ENCODE data around the gene CCNJL. TPM values are rescaled to one million over a fixed set of nuclear protein-coding genes. Genes with fewer than 3 reads are reported as not detected.
"Not testable (repeated sequence)": the region's sequence is repeated elsewhere in the genome, so short reads cannot be mapped to it uniquely, and the experiment has no call there.

The CCNJL gene
- polyA plus RNA-seq (2014; cell fraction: cytosol; rRNA removed): 3.8 and 3.9 TPM in 2 replicates
- polyA plus RNA-seq (2014; cell fraction: nucleus; rRNA removed): 1.5 and 3.0 TPM in 2 replicates

DNA sequence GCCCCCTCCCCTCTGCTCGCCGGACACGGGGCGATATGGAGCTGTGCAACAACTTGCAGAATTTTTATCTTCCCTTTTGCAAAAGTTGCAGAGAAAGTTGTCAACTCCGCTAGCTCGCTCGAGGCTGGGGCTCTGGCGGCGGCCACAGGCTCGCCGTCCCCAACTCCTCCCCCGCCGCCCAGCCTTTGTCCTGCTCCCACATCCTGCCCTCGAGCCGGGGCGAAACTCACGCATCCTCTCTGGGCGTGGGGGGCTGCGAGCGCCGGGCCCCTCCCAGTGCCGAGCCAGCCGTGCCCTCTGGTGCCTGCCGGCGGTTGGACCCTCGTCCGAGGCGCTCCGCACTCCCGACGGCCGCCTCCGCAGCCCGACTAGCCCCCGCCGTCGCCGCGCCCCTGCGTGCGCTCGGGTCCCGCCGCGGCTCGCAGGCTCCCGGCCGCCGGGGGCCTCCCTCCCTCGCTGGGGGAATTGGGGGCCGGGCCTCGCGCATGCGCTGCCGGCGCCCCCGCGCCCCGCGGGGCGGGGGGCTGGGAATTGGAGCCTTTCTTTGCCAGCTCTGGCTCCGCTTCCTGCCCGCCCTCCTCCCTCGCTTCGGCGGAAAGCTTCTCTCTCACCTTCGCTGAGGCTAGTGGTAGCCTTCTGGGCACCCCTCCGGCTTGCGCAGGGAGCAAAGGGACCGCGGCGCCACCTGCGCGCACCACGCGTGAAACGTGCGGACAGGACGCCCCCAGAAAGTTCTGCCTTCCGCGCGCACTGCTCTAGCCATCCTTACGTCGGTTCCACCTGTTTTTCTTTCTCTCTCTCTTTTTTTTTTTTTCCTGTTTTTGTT, at the start of gene CCNJL:
Gene CCNJL (minus strand): TSS at position 431 of the 826 bp plus-strand sequence. CDS start 641 bp downstream, outside the sequence.
- DNase-seq (ENCODE audit: low spot score): peak; percentile 64

DNA sequence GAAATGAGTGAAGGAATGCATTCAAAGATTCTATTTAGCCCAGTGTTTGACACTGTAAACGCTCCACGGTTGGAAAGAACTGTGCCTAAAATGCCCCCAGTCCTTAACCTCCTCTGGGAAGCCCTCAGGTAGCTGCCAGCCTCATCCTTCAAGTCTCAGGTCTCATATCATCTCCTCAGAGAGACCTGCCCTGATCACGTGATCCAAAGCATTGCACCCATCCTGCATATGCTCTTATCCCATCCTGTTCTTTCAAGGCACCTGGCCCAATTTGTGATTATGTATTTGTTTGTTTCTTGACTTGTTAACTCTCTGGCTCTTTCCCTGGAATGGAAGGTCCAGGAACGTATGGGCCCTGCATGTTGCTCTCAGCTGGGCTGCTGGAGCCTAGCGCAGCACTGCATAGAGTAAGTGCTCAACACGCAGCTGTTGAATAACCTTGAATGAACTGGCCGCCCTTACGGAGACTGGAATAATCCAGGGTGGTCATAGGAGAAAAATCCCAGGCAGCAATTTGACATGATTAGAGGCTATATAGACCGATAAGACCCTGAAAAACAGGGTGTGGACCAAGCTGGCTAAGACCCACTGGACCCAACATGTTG, 49.4 kb upstream of the CCNJL start:
- no peak for DNase-seq (ENCODE audit: low spot score)

DNA sequence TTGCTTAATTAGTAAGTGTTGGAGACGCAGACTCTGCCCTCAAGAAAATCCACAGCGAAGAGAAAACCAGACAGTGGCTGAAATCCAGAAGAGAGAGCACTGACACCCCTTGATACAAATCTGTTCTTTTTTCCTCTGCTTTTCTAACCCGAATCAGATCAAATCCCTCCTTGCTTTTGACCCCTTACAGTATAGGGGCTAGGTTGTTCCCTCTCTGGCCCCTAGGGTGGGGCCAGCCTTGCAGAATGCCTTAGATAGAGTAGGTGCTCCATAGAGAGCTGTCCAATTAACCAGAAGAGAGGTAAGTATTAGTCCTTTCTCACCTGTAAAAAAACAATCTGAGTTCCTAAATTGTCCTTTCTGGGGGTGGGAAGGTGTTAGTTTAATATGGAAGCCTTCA, 47.9 kb upstream of the CCNJL start:
- no peak for DNase-seq (ENCODE audit: low spot score)

DNA sequence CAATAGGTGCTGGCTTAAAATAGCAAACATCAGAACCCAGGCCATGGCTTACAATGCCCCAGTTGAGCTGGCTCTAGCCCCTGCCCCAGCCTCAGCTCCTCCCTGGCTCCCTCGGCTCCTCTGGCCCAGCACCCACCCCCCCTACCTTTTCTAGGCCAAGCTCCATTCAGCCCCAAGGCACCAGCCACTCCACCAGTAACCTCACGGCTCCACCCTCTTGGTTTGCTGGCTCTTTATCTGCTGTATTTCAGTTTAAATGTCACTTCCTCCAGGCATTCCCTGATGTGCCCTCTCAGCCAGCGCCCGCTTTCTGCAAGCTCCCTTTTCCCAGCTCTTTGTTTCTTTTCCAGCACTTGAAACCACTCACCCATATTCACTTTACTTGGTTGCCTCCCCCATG, 47.5 kb upstream of the CCNJL start:
- DNase-seq (ENCODE audit: low spot score): no peak

DNA sequence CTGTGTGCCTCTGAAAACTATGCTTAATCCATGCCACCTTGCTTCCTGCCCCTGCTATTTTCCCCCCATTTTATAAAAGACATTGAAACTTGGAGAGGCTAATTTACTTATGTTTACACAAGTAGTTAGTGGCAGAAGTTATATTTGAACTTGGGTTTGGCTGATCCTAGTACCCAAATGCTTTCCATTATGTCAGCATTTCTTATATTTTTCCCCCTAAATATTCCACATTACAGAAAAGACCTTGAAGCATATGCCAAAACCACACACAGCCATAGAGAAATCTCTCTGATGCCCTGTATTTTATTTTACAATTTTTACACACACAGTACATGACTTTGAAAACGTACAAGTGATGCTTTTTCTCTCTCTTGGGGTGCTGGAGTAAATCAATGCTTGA, 46.9 kb upstream of the CCNJL start:
- no peak for DNase-seq (ENCODE audit: low spot score)

DNA sequence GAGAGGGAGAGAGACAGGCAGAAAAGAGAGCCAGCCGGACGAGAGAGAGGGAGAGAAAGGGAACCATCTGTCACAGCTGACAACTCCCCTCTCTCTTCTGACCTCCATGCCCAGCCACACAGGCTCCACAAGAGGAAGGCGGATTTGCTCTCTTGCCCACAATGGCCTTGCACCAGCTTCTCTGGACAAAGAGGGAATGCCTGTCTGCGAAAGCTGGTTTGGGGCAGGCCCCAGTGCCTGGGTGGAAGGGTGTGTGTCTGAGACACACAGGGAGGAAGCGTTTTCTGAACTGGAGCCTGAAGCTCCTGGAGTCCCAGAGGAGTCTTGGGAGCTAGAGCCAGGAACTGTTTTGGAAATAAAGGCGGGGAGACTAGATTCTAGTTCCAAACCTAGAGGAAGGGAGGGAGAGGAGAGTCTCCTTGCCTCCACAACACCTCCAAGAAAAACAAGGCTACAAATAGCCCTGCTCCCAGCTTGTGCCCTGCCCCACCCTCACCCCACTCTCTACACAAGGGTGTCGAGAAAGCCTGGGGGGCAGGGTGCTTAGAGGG, 45.6 kb upstream of the CCNJL start:
- DNase-seq (ENCODE audit: low spot score): no peak

DNA sequence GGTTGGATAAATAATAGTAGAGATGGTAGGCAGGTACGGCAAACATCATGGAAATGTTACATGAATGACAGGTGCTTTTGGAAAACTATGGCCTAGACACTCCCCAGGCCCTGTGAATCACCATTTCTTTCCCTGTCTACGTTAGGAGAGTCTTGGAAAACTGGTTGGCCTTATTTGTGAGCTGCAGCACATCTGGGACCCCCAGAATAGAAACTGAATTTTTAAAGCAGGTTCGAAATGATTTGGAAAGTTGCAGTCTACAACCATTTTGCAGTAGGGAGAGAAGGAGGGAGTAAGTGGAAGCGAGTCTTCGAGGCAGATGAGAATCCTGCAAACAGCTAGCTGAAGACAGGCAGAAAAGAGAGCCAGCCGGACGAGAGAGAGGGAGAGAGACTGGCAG, 45.0 kb upstream of the CCNJL start:
- DNase-seq (ENCODE audit: low spot score): no peak

DNA sequence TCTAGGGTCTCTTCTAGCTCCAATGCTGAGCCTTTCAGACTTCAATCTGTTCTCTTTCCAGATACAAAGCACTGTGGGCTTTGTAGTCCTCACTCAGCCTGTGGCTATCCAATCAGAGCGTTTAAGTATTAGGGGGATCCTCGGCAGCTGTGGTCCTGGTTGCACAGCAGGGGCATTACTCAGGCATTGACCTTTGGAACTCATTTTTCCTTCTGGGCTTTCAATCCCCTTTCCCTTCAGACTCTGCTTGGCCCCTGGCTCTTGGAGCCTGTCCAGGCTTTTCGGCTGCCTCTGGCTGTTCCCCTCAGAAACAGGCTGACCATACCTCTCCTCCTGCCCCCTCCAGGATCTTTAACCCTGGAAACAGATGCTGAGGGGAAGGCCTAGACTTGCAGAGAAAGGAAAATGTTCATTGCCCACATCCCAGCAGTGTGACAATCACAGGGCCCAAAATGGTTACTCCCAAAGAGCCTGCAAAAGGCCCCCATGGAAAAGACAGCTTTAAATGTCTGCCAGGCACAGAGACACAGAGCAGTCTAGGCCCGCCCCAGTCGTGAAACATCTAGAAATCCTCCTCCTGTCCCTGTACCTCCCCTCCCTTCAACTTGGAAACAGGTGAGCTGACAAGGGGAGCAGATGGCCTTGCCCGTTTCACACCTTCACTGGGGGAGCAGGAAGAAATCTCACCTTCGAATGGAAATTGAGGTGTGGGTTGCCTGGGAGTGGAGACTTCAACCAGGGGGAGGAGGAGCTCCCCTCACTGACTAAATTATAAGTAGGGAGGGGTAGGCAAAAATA, 44.4 kb upstream of the CCNJL start:
- DNase-seq (ENCODE audit: low spot score): no peak

- DNase-seq (ENCODE audit: low spot score): no peak
Measured at GRCh38 chr5:160354666-160355065, 42.3 kb upstream of the CCNJL start.

DNA sequence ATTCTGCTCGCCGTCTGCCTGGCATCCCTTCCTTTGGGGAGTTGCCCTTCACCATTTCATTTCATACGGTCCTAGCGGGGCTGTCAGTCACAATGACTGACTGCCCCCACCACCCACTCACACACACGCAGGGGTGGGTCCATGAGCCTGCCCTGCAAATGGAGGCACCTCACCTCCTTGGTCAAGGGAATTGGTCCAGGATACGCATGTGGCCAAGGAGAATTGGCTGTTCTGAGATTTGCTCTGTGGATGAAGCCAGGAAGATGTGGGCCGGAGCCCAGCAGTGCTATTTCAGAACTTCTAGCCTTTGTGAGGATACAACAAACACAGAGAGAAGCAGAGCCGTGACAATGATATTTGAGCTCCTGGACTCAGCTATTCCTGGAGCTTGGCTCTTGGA, 41.0 kb upstream of the CCNJL start:
- DNase-seq (ENCODE audit: low spot score): no peak

GRCh38 chr5:160352308-160352707, 39.9 kb upstream of the CCNJL start:
- DNase-seq (ENCODE audit: low spot score): no peak

GRCh38 chr5:160349935-160350303, 37.6 kb upstream of the CCNJL start:
- no peak for DNase-seq (ENCODE audit: low spot score)

- DNase-seq (ENCODE audit: low spot score): no peak
Measured at GRCh38 chr5:160349249-160349934, 37.0 kb upstream of the CCNJL start.

DNA sequence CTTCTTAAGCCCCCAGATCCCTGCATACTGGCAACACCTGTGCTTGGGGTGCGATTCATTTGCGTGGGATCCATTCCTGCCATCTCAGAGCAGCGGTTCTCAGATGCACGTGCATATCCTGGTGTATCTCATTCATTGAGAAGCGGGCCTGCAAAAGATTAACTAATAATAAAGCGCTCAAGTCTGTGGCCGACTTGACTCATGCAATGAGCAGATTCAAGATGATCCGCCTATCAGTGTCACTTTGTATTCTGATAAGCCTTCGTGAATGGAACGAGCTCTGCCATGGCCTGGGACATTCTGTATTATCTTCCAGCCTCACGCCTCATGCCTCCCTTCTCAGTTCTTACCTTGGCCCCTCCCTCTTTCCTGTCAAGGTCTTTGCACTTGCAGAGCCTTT, 35.7 kb upstream of the CCNJL start:
- DNase-seq (ENCODE audit: low spot score): peak; percentile 59

GRCh38 chr5:160347448-160347847, 35.1 kb upstream of the CCNJL start:
- no peak for DNase-seq (ENCODE audit: low spot score)

DNA sequence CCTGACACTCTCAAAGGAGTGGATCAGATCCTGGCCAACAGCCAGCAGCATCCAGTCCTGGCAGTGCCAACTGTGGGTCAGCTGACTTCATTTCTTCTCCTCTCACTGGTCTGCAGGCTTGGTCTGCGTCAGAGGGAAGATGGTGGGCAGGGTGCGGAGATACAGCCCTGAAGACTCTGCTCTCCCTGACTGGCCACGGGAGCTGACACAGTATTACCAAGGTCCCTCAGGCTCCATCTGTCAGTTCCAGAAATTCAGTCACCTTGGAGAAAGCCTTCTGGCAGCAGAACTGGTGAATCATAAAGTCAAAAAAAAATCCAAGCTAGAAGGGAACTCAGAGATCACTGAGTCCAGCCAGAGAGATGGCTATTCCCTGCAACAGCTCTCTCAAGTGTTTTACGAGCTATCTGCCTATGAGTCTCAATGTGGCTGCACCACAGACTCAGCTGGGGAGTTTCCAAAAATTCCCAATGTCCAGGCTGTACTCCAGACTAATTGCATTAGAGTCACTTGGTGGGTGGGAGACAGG, 30.1 kb upstream of the CCNJL start:
- no peak for DNase-seq (ENCODE audit: low spot score)

GRCh38 chr5:160341309-160341870, 29.0 kb upstream of the CCNJL start:
- no peak for DNase-seq (ENCODE audit: low spot score)

GRCh38 chr5:160340513-160340912, 28.1 kb upstream of the CCNJL start:
- not testable (repeated sequence) for DNase-seq (ENCODE audit: low spot score)

DNA sequence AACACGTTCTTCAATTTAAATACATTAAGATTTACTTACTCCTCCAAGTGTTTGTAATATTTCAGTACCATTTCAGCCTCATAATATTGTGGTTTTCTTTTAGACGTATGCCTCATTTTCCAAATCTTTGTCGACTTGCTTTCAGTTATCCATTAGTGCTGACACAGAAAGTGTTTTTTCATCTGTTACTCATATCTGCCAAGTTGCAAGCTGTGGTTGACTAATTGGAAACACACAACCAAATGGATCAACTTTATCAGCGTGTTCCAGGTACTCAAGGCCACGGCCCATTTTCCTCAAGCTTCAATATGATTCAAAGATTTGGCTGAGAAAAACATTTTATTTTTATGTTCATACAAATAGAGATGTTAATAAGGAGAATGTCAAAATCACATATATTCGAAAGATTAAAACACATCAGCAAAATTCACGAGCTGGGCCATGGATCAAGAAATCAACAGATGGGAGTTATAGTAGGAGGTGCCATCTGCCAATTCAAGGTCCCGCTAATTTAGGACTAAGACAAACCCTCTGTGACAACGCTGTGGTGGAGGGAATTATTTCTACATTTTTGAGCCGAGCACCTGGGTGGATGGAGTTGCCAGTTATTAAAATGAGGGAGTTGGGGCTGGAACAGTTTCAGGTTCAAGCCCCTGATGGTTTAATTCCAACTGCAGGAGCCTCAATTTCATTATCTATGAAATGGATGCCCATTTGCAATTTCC, 27.2 kb upstream of the CCNJL start:
- DNase-seq (ENCODE audit: low spot score): no peak

DNA sequence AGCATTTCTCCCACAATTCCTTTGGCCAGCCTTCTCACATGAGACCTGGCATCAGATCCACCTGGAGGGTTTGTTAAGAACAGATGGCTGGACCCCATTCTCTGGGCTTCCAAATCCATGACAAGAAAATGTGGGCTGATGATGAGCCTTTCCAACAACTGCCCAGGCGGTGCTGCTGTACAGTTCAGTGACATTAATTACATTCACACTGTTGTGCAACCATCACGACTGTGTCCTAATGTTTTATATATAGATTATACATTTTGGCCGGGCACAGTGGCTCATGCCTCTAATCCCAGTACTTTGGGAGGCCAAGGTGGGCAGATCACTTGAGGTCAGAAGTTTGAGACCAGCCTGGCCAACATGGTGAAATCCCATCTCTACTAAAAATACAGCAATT, 22.4 kb upstream of the CCNJL start:
- not testable (repeated sequence) for DNase-seq (ENCODE audit: low spot score)
